ENCODE data around the gene CLDN20. TPM values are rescaled to one million over a fixed set of nuclear protein-coding genes. Genes with fewer than 3 reads are reported as not detected.
A peak's percentile ranks its signal among the peaks of the same experiment; 100 is the strongest.

Gene CLDN20
- total RNA-seq, 2 donors from 2014 or later = not detected

DNA sequence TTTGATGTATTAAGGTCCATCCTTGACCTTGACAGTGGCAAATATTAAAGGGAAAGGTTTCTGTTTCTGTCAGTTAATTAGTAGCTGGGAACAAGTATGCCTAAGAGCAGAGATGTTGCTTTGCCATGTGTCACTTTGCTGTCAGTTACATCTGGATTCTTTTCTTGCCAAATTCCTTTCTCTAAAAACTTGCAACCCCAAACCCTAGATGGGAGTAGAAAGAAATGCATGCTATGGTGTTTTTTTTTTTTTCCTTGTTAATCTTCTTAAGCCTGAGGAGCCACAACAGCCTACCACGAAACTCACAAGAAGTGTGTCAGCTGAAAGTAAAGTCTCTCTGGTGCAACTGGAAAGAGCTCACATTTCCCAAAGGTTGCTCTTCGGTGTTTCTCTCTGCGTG is 18.0 kb upstream of the CLDN20 start:
- H3K36me3 ChIP-seq = no peaks in the 10 kb centered on the region
- no peak overlapping the region for H3K27ac ChIP-seq
- TF ChIP-seq, protein P1, sequence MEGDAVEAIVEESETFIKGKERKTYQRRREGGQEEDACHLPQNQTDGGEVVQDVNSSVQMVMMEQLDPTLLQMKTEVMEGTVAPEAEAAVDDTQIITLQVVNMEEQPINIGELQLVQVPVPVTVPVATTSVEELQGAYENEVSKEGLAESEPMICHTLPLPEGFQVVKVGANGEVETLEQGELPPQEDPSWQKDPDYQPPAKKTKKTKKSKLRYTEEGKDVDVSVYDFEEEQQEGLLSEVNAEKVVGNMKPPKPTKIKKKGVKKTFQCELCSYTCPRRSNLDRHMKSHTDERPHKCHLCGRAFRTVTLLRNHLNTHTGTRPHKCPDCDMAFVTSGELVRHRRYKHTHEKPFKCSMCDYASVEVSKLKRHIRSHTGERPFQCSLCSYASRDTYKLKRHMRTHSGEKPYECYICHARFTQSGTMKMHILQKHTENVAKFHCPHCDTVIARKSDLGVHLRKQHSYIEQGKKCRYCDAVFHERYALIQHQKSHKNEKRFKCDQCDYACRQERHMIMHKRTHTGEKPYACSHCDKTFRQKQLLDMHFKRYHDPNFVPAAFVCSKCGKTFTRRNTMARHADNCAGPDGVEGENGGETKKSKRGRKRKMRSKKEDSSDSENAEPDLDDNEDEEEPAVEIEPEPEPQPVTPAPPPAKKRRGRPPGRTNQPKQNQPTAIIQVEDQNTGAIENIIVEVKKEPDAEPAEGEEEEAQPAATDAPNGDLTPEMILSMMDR (IDR thresholded peaks at IDR 0.05) = no peak
- no peak overlapping the region for H3K9ac ChIP-seq (ENCODE audit: low read depth in 2 of 2, low read length in 2 of 2)
- H3K4me3 ChIP-seq = no peak overlapping the region
- DNase-seq = no peak
- no peaks in the 10 kb centered on the region for H3K27me3 ChIP-seq
- no peaks in the 10 kb centered on the region for H3K4me1 ChIP-seq
- no peaks in the 10 kb centered on the region for H3K9me3 ChIP-seq
- intact Hi-C loops (cut with DNase I) = loop anchor here (5.0 kb wide), 2 partner anchors 64 to 319 kb away; no protein-coding TSS in a partner anchor

DNA sequence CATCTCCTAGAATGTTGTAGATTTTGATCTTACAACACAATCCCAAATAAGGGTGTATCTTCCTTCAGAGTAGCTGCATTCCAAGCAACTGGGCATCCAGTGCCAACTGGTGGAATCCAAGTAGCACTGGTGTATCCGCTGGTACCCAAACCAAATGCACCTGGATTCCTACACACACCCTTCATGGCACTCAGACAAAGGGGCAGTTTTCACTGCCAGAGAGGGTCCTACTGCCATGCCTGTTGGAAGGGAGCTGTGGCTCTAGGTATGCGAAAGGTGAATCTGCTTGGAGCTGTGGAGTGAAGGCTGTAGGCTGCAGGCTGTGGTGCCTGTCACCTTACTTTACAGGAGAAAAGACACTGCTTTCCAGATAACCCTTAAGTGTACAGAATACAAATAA is 17.0 kb upstream of the CLDN20 start:
- Histone ChIP-seq H3K9ac (ENCODE audit: low read depth in 2 of 2, low read length in 2 of 2) (no peak overlapping the region), H3K27me3 (no peaks in the 10 kb centered on the region), H3K27ac (no peak overlapping the region), H3K36me3 (no peaks in the 10 kb centered on the region), H3K4me1 (no peaks in the 10 kb centered on the region), H3K4me3 (no peak overlapping the region), H3K9me3 (no peaks in the 10 kb centered on the region)
- intact Hi-C loops (cut with DNase I) = loop anchor here (5.0 kb wide), 2 partner anchors 65 to 320 kb away; no protein-coding TSS in a partner anchor
- no peak for DNase-seq
- TF ChIP-seq, protein P1 (IDR thresholded peaks at IDR 0.05) = no peak

DNA sequence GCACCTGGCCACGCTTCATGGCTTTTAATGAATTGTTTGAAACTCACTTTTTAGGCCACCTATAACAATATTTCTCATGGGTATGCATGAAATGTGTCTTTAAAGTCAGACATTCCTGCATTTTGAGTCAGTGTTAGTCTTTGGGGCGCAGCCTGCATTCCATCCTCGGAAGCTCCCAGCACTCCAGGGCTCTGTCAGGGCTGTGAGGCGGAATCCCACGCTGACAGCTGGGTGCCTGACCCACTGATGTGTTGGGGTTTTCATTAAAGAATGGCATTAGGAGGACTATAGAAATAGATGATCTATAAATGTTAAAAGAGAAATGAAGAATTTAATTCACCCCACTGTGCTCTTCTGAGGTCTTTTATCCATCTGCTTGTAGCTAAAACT is 16.2 kb upstream of the CLDN20 start:
- H3K27me3 ChIP-seq = no peaks in the 10 kb centered on the region
- no peak overlapping the region for H3K27ac ChIP-seq
- no peak for DNase-seq
- no peak overlapping the region for H3K9ac ChIP-seq (ENCODE audit: low read depth in 2 of 2, low read length in 2 of 2)
- no peaks in the 10 kb centered on the region for H3K9me3 ChIP-seq
- no peaks in the 10 kb centered on the region for H3K4me1 ChIP-seq
- intact Hi-C loops (cut with DNase I) = loop anchor here (5.0 kb wide), 2 partner anchors 65 to 320 kb away; no protein-coding TSS in a partner anchor
- H3K4me3 ChIP-seq = no peak overlapping the region
- H3K36me3 ChIP-seq = no peaks in the 10 kb centered on the region
- TF ChIP-seq, protein P1 (IDR thresholded peaks at IDR 0.05) = no peak

DNA sequence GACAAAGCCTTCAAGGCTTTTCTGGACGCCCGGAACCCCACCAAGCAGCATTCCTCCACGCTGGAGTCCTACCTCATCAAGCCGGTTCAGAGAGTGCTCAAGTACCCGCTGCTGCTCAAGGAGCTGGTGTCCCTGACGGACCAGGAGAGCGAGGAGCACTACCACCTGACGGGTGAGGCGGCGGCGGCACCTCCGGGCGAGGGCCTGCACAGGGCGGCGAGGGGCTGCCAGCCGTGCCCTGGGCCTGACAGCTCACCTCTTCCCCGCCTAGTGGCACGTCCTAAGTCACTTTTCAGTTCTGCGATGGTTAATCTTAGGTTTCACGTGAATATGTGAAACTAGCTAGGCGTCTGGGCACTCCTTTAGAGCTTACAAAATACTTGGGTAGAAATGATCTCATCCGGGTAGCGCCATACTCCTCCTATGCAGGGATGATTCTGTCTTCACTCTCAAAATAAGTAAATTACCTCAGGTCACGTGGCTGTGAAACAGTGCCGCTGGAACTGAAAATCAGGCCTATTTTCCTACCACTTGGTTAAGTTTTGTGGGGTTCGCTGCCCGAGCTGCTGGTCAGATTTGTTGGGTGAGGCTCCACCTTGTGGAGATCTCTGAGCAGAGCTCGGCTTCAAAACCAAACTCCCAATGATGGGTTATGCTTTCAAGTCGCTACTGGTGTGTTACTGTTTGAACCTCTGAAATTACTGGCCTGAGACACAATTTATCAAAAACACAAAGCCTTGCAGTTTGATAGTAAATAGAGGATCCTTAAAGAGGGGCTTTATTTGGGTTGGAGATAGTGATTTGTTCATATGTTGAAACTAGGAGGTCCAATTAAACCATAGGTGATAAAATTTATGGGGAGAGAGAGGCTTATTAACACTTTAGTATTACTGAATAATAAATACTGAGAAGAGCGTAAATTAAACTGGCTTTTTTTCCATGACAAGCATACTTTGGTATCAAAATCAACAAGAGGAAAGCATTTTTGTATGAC is 15.5 kb upstream of the CLDN20 start:
- peak; percentile 31 for DNase-seq

DNA sequence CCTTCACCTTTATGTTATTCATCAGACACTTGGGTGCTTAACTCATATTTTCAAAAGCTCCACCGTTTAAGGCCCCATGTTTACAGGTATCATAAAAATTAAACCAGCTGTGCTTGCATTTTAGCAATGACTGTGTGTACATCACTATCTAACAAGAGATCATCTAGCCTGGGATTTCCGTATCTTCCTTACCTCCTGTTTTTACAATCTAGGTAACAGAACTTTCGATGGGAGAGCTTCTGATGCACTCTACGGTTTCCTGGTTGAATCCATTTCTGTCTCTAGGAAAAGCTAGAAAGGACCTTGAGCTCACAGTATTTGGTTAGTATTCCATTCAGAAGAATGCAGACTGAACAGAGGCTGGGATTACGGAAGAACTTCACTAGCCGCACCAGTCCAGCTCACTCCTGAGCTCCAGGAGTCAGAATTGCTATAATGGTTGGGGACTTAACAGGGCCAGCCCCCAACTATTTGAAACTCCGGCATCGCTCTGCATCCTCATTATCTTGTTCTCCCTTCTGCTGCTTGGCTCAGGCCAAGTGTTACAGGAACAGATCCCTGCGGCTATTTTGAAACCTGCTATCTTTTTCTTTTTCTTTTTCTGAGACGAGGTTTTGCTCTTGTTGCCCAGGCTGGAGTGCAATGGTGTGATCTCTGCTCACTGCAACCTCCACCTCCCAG is 13.0 kb upstream of the CLDN20 start:
- TF ChIP-seq, protein P1 (IDR thresholded peaks at IDR 0.05) = no peak
- Histone ChIP-seq H3K9ac (ENCODE audit: low read depth in 2 of 2, low read length in 2 of 2) (no peak overlapping the region), H3K9me3 (no peaks in the 10 kb centered on the region), H3K36me3 (no peaks in the 10 kb centered on the region), H3K4me3 (no peak overlapping the region), H3K4me1 (no peaks in the 10 kb centered on the region), H3K27ac (no peak overlapping the region), H3K27me3 (no peaks in the 10 kb centered on the region)
- intact Hi-C loops (cut with DNase I) = no loop called here
- no peak for DNase-seq

More for the DNA sequence above, 15.5 kb upstream of the CLDN20 start:
- Histone ChIP-seq H3K9me3 (no peaks in the 10 kb centered on the region), H3K4me1 (no peaks in the 10 kb centered on the region), H3K4me3 (no peak overlapping the region), H3K36me3 (no peaks in the 10 kb centered on the region), H3K27ac (no peak overlapping the region), H3K27me3 (no peaks in the 10 kb centered on the region), H3K9ac (ENCODE audit: low read depth in 2 of 2, low read length in 2 of 2) (no peak overlapping the region)
- TF ChIP-seq, protein P1 (IDR thresholded peaks at IDR 0.05) = peak; percentile 52
- intact Hi-C loops (cut with DNase I) = loop anchor here (5.0 kb wide), 2 partner anchors 66 to 321 kb away; no protein-coding TSS in a partner anchor
